SK-N-SH treated with all-trans-retinoic acid at 6 μM for 48 hours (cell line): Measurements from ENCODE around the gene NF1.

ENCODE experiments used
- ATAC-seq: fragments of 200-7000 bp; cut with Tn5 transposase; 3 replicates; pipeline ENCODE4 v1.9.1; 2020; ENCODE audit warnings: mild to moderate bottlenecking, moderate library complexity
- ARNTL ChIP-seq: fragments of 450-650 bp; formaldehyde crosslinking; IDR thresholded peaks from 2 replicates; pipeline ENCODE4 v1.5.0; 2020; ENCODE audit warnings: low read depth, mild to moderate bottlenecking, moderate library complexity, borderline replicate concordance
- BACH2 ChIP-seq: fragments of 250-450 bp; sonication (Bioruptor Pico); IDR thresholded peaks from 2 replicates; pipeline ENCODE4 v1.9.0; 2021; ENCODE audit warnings: mild to moderate bottlenecking, borderline replicate concordance
- CREB5 ChIP-seq: fragments of 250-450 bp; sonication (Bioruptor Pico); IDR thresholded peaks from 2 replicates; pipeline ENCODE4 v1.5.1; 2020; ENCODE audit warnings: low read depth, mild to moderate bottlenecking, moderate library complexity
- CSDC2 ChIP-seq: fragments of 250-450 bp; sonication (Bioruptor Pico); IDR thresholded peaks from 2 replicates; pipeline ENCODE4 v1.5.0; 2020; ENCODE audit warnings: mild to moderate bottlenecking, moderate library complexity
- CSRNP3 ChIP-seq: fragments of 250-450 bp; sonication (Bioruptor Pico); IDR thresholded peaks from 2 replicates; pipeline ENCODE4 v1.5.1; 2021; ENCODE audit warnings: mild to moderate bottlenecking, moderate library complexity
- ESRRG ChIP-seq: fragments of 250-450 bp; sonication (Bioruptor Pico); IDR thresholded peaks from 2 replicates; pipeline ENCODE4 v1.6.1; 2021; ENCODE audit warnings: mild to moderate bottlenecking
- GLIS3 ChIP-seq: fragments of 250-450 bp; sonication (Bioruptor Pico); IDR thresholded peaks from 2 replicates; pipeline ENCODE4 v1.5.0; 2020; ENCODE audit warnings: mild to moderate bottlenecking, moderate library complexity
- OSR1 ChIP-seq: fragments of 250-450 bp; sonication (Bioruptor Pico); IDR thresholded peaks from 2 replicates; pipeline ENCODE4 v1.8.0; 2022; ENCODE audit warnings: moderate library complexity, mild to moderate bottlenecking, inconsistent platforms
- PATZ1 ChIP-seq: fragments of 250-450 bp; sonication (Bioruptor Pico); IDR thresholded peaks from 2 replicates; pipeline ENCODE4 v1.8.0; 2020; ENCODE audit warnings: mild to moderate bottlenecking, moderate library complexity, borderline replicate concordance
- POU6F1 ChIP-seq: fragments of 250-450 bp; sonication (Bioruptor Pico); IDR thresholded peaks from 2 replicates; pipeline ENCODE4 v1.8.0; 2021; ENCODE audit warnings: low read depth, mild to moderate bottlenecking, moderate library complexity, borderline replicate concordance
- PPARA ChIP-seq: fragments of 250-450 bp; sonication (Bioruptor Pico); IDR thresholded peaks from 2 replicates; pipeline ENCODE4 v1.5.0; 2020; ENCODE audit warnings: mild to moderate bottlenecking, borderline replicate concordance
- SNAI2 ChIP-seq: fragments of 250-450 bp; sonication (Bioruptor Pico); IDR thresholded peaks from 2 replicates; pipeline ENCODE4 v1.5.0; 2020; ENCODE audit warnings: mild to moderate bottlenecking, moderate library complexity
- TCF4 ChIP-seq: fragments of 250-450 bp; sonication (Bioruptor Pico); IDR thresholded peaks from 2 replicates; pipeline ENCODE4 v1.8.0; 2021; ENCODE audit warnings: mild to moderate bottlenecking, moderate library complexity, borderline replicate concordance
- TOX ChIP-seq: fragments of 250-450 bp; sonication (Bioruptor Pico); IDR thresholded peaks from 2 replicates; pipeline ENCODE4 v1.8.0; 2021; ENCODE audit warnings: mild to moderate bottlenecking, moderate library complexity, borderline replicate concordance
- TSHZ2 ChIP-seq: fragments of 250-450 bp; sonication (Bioruptor Pico); IDR thresholded peaks from 2 replicates; pipeline ENCODE4 v1.5.0; 2020; ENCODE audit warnings: mild to moderate bottlenecking, moderate library complexity
- ZC3H10 ChIP-seq: fragments of 250-450 bp; sonication (Bioruptor Pico); IDR thresholded peaks from 2 replicates; pipeline ENCODE4 v1.5.1; 2021; ENCODE audit warnings: mild to moderate bottlenecking, moderate library complexity
- ZFP3 ChIP-seq: fragments of 250-450 bp; sonication (Bioruptor Pico); IDR thresholded peaks from 2 replicates; pipeline ENCODE4 v1.5.0; 2020; ENCODE audit warnings: mild to moderate bottlenecking, moderate library complexity
- ZFP30 ChIP-seq: fragments of 450-650 bp; formaldehyde crosslinking; IDR thresholded peaks from 2 replicates; pipeline ENCODE4 v1.5.0; 2022; ENCODE audit warnings: mild to moderate bottlenecking, moderate library complexity
- ZNF565 ChIP-seq: fragments of 450-650 bp; formaldehyde crosslinking; conservative IDR thresholded peaks from 2 replicates; pipeline ENCODE4 v1.5.0; 2020; ENCODE audit warnings: low read depth, mild to moderate bottlenecking, moderate library complexity
- ZNF70 ChIP-seq: fragments of 450-650 bp; formaldehyde crosslinking; IDR thresholded peaks from 2 replicates; pipeline ENCODE4 v1.5.0; 2020; ENCODE audit warnings: mild to moderate bottlenecking, moderate library complexity
- ZNF8 ChIP-seq: fragments of 450-650 bp; formaldehyde crosslinking; IDR thresholded peaks from 2 replicates; pipeline ENCODE4 v1.5.0; 2020; ENCODE audit warnings: mild to moderate bottlenecking, moderate library complexity

NF1 gene

GRCh38 chr17:31096106-31096436 lies 1.3 kb downstream of the NF1 start:
- TF ChIP-seq POU6F1 (CRISPR knock-in tag) (no peak), ZNF70 (CRISPR knock-in tag) (no peak), PATZ1 (CRISPR knock-in tag) (no peak)
- peak; percentile 15; the same call in 1 of the 3 replicates for ATAC-seq

GRCh38 chr17:31099016-31099415 lies 4.2 kb downstream of the NF1 start:
- no peak for TF ChIP-seq POU6F1 (CRISPR knock-in tag)
- no peak for TF ChIP-seq OSR1 (CRISPR knock-in tag)
- TF ChIP-seq TCF4: no peak
- no peak for TF ChIP-seq CSDC2 (CRISPR knock-in tag)
- no peak for TF ChIP-seq BACH2 (CRISPR knock-in tag)
- no peak for TF ChIP-seq ZNF565 (CRISPR knock-in tag)
- TF ChIP-seq ESRRG (CRISPR knock-in tag): no peak
- no peak for TF ChIP-seq PPARA
- no peak for TF ChIP-seq ZC3H10 (CRISPR knock-in tag)
- no peak for TF ChIP-seq ZFP3 (CRISPR knock-in tag)
- no peak for TF ChIP-seq CREB5 (CRISPR knock-in tag)
- no peak for TF ChIP-seq ZNF70 (CRISPR knock-in tag)
- TF ChIP-seq ZNF8 (CRISPR knock-in tag): no peak
- no peak for TF ChIP-seq CSRNP3
- TF ChIP-seq GLIS3 (CRISPR knock-in tag): no peak
- TF ChIP-seq SNAI2: no peak
- TF ChIP-seq ARNTL (CRISPR knock-in tag): no peak
- no peak for TF ChIP-seq TOX
- TF ChIP-seq ZFP30 (CRISPR knock-in tag): no peak
- no peak for TF ChIP-seq TSHZ2 (CRISPR knock-in tag)
- TF ChIP-seq, all 23 proteins: peak for 0

More at GRCh38 chr17:31099016-31099415, 4.2 kb downstream of the NF1 start:
- ATAC-seq: no peak
